ENCODE measurements around the gene NEBL.

Gene NEBL

GRCh38 chr10:20903635-20904390 is 6.7 kb upstream of the NEBL start:
- no peak for DNase-seq

GRCh38 chr10:20901110-20901509 is 4.0 kb upstream of the NEBL start:
- no peak for DNase-seq

- DNase-seq: peak; percentile 57
Measured at GRCh38 chr10:20898866-20899535, 1.9 kb upstream of the NEBL start.

- no peak for DNase-seq
Measured at GRCh38 chr10:20893297-20893696, 3.8 kb downstream of the NEBL start.

GRCh38 chr10:20892796-20893195 is 4.3 kb downstream of the NEBL start:
- no peak for DNase-seq

GRCh38 chr10:20892011-20892585 is 5.0 kb downstream of the NEBL start:
- peak; percentile 8 for DNase-seq

- DNase-seq: peak; percentile 82
Measured at GRCh38 chr10:20891338-20891714, 5.8 kb downstream of the NEBL start.

GRCh38 chr10:20890491-20891337 is 6.4 kb downstream of the NEBL start:
- DNase-seq: peak; percentile 79

GRCh38 chr10:20890009-20890408 is 7.1 kb downstream of the NEBL start:
- DNase-seq: no peak

- DNase-seq: no peak
Measured at GRCh38 chr10:20888620-20889330, 8.3 kb downstream of the NEBL start.

- no peak for DNase-seq
Measured at GRCh38 chr10:20887706-20888555, 9.2 kb downstream of the NEBL start.

- DNase-seq: no peak
Measured at GRCh38 chr10:20885678-20886077, 11.4 kb downstream of the NEBL start.

GRCh38 chr10:20883552-20883951 is 13.6 kb downstream of the NEBL start:
- no peak for DNase-seq

GRCh38 chr10:20882091-20882490 is 15.0 kb downstream of the NEBL start:
- no peak for DNase-seq

- no peak for DNase-seq
Measured at GRCh38 chr10:20879136-20879535, 18.0 kb downstream of the NEBL start.

- peak; percentile 43 for DNase-seq
Measured at GRCh38 chr10:20877986-20878983, 18.8 kb downstream of the NEBL start.

- DNase-seq: no peak
Measured at GRCh38 chr10:20877554-20877953, 19.6 kb downstream of the NEBL start.

GRCh38 chr10:20874261-20874660 is 22.9 kb downstream of the NEBL start:
- no peak for DNase-seq

GRCh38 chr10:20871970-20872369 is 25.1 kb downstream of the NEBL start:
- no peak for DNase-seq

- no peak for DNase-seq
Measured at GRCh38 chr10:20870834-20871233, 26.3 kb downstream of the NEBL start.
